ENCODE data around the gene GIPC2.

The GIPC2 gene

DNA sequence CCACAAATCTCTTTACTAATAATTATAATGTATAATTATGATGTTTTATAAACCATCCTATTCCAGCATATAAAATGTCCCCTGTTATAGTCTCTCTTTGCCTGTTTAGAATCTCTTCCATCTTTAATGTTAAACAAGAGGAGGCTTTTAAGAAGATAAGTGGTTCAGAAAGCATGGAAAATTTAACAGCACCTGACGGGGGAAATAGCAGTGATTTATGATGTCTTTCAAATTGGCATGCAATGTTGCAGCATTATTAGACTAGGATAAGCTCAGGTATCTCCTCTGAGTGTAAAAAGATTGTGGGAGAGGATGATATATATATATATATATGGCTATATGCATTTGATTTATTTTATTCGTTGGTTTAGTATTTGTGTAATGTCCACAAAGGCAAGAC, 24.4 kb downstream of the GIPC2 start:
- TF ChIP-seq, protein P1, sequence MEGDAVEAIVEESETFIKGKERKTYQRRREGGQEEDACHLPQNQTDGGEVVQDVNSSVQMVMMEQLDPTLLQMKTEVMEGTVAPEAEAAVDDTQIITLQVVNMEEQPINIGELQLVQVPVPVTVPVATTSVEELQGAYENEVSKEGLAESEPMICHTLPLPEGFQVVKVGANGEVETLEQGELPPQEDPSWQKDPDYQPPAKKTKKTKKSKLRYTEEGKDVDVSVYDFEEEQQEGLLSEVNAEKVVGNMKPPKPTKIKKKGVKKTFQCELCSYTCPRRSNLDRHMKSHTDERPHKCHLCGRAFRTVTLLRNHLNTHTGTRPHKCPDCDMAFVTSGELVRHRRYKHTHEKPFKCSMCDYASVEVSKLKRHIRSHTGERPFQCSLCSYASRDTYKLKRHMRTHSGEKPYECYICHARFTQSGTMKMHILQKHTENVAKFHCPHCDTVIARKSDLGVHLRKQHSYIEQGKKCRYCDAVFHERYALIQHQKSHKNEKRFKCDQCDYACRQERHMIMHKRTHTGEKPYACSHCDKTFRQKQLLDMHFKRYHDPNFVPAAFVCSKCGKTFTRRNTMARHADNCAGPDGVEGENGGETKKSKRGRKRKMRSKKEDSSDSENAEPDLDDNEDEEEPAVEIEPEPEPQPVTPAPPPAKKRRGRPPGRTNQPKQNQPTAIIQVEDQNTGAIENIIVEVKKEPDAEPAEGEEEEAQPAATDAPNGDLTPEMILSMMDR (conservative IDR thresholded peaks at IDR 0.05; ENCODE audit: low read depth): no peak
- DNase-seq (ENCODE audit: low spot score): no peak
- ChIA-PET CTCF (interaction anchor here (0.6 to 1.2 kb wide), 2 partner anchors 9 to 799 kb away, joined by 3 to 4 read pairs; no protein-coding TSS in a partner anchor), POLR2A (ENCODE audit: low non-redundant PET) (no interaction called here)
- H3K27ac ChIP-seq: no peak overlapping the region

DNA sequence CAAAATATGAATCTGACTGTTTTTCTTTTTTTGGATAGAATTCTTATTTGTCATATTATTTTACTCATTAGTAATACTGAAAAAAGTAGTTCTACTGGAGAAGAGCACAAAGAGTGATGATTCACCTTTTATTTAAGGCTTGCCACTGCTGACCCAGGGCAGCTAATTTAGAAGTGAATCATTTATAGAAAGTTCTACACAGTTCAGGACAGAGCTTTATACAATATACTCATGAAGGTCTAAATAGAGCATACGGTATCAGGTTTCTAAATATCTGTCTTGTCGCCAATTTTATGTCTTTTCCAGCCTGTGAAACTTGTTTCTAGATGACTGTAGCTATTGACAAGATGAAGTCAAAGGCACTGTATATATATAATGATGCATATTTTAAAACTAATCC, 25.0 kb downstream of the GIPC2 start:
- POLR2A ChIA-PET (ENCODE audit: low non-redundant PET): interaction anchor here (0.5 kb wide), 1 partner anchor 10 kb away, joined by 3 read pairs; no protein-coding TSS in a partner anchor
- DNase-seq (ENCODE audit: low spot score): peak; percentile 91
- CTCF ChIA-PET: interaction anchor here (1.2 kb wide), 1 partner anchor 9 kb away, joined by 3 read pairs; no protein-coding TSS in a partner anchor
- no peak overlapping the region for H3K27ac ChIP-seq
- TF ChIP-seq, protein P1 (conservative IDR thresholded peaks at IDR 0.05; ENCODE audit: low read depth): no peak

DNA sequence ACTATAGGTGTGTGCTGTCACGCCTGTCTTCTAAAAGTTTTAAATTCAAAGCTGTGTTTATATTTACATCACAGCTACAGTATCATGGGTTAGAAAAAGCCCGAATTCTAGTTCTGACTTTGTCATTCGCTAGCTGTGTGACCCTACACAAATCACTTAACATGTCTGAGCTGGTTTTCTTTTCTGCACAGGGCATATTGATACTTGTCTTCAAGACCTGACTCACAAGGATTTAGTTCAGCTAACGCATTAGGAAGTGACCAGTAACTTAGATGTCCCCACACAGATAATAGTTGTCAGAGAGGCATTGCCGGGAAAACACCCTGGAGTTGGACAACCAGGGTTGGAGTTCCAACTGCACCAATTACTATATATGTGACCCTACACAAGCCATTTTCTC, 25.9 kb downstream of the GIPC2 start:
- DNase-seq (ENCODE audit: low spot score): peak; percentile 35
- TF ChIP-seq, protein P1 (conservative IDR thresholded peaks at IDR 0.05; ENCODE audit: low read depth): no peak
- CTCF ChIA-PET: no interaction called here
- H3K27ac ChIP-seq: no peak overlapping the region
- POLR2A ChIA-PET (ENCODE audit: low non-redundant PET): no interaction called here

DNA sequence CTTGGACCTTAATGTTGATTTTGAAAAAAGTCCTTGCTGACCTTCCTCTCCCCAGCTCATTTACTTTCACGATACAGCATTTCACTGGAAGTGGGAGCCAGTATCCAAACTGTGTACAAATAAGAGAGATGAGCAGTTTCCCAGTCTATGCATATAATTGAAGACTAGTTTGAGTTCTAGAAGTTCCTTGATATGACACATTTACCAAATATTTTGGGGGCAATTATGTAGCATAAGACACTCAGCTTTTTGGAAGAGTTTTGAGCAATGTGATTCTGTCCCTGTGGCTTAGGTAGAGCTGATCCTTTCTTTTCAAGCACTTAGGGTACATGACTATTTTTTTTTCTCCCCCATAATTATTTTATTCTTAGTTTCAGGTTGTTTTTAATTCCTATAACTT, 26.4 kb downstream of the GIPC2 start:
- DNase-seq (ENCODE audit: low spot score): no peak
- TF ChIP-seq, protein P1 (conservative IDR thresholded peaks at IDR 0.05; ENCODE audit: low read depth): no peak
- H3K27ac ChIP-seq: no peak overlapping the region
- POLR2A ChIA-PET (ENCODE audit: low non-redundant PET): no interaction called here
- CTCF ChIA-PET: no interaction called here

DNA sequence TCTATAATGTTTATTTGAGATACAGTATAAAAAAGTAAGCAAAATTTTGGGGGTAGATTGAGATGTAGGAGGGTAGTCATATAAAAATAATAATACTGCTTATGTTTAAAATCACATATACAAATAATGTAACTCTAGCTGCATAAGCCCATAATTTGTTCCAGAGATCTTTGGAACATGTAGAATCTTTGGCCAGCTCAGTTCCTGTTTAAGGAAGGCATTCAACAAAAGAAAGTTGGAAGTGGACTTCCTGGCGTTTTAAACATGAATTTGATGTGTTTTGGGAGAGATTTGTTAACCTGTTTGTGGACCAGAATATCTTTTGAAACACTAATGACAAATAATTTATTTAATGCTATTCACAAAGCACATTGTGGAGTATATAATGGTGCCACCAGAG, 27.7 kb downstream of the GIPC2 start:
- H3K27ac ChIP-seq: no peak overlapping the region
- no peak for DNase-seq (ENCODE audit: low spot score)
- CTCF ChIA-PET: no interaction called here
- TF ChIP-seq, protein P1 (conservative IDR thresholded peaks at IDR 0.05; ENCODE audit: low read depth): no peak
- POLR2A ChIA-PET (ENCODE audit: low non-redundant PET): no interaction called here

DNA sequence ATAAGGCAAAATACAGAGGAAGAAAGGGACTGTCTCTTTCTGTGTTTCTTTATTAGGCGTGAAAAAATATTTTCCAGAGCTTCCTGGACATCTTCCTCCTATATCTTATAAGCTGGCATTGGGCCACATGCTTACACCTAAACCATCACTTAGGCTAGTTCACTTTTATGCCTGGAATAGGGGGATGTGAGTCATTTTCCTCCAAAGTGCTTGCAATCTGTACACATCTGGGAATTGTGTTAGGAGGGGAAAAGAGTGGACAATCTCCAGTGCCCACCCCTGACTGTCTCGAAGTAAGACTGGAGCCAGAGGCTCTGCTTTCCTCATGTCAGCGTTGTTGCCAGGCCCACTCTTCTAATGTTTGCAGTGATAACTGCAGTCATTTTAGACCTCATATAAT, 29.9 kb downstream of the GIPC2 start:
- POLR2A ChIA-PET (ENCODE audit: low non-redundant PET): no interaction called here
- no peak for DNase-seq (ENCODE audit: low spot score)
- TF ChIP-seq, protein P1 (conservative IDR thresholded peaks at IDR 0.05; ENCODE audit: low read depth): no peak
- CTCF ChIA-PET: interaction anchor here (0.8 kb wide), 1 partner anchor 38 kb away, joined by 3 read pairs; no protein-coding TSS in a partner anchor
- H3K27ac ChIP-seq: no peak overlapping the region

DNA sequence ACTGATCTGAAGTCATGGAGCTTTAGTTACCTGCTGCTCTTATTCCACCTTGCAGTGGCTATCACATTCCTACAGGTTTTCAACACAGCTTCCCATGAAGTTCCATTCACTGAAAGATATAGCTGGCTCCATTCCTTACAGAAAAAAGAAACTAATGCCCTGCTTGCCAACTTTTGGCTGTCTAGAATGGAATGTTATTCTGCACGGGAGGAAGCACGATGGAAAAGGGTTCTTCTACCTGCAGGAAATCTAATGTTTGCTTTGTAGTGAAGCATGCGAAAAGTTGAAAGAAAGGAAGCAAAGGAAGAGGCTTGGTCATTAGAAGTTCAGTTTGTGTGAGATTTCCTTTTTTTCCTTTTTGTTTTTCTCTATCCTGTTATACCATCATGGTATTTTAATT, 32.6 kb downstream of the GIPC2 start:
- H3K27ac ChIP-seq: no peak overlapping the region
- no peak for DNase-seq (ENCODE audit: low spot score)
- TF ChIP-seq, protein P1 (conservative IDR thresholded peaks at IDR 0.05; ENCODE audit: low read depth): no peak
- POLR2A ChIA-PET (ENCODE audit: low non-redundant PET): no interaction called here
- CTCF ChIA-PET: no interaction called here
